AG08396 (cell line): Measurements from ENCODE around the gene XYLT1.

Source experiments
- DNase-seq: peaks from one replicate; pipeline ENCODE4 v3.0.0; 2012; ENCODE audit warnings: low spot score, mixed read lengths

XYLT1 gene

GRCh38 chr16:17371299-17371698 is 99.5 kb downstream of the XYLT1 start:
- no peak for DNase-seq

GRCh38 chr16:17370731-17371285 is 100.0 kb downstream of the XYLT1 start:
- no peak for DNase-seq

- DNase-seq: no peak
These were observed 100.5 kb downstream of the XYLT1 start for GRCh38 chr16:17370223-17370707.

DNA sequence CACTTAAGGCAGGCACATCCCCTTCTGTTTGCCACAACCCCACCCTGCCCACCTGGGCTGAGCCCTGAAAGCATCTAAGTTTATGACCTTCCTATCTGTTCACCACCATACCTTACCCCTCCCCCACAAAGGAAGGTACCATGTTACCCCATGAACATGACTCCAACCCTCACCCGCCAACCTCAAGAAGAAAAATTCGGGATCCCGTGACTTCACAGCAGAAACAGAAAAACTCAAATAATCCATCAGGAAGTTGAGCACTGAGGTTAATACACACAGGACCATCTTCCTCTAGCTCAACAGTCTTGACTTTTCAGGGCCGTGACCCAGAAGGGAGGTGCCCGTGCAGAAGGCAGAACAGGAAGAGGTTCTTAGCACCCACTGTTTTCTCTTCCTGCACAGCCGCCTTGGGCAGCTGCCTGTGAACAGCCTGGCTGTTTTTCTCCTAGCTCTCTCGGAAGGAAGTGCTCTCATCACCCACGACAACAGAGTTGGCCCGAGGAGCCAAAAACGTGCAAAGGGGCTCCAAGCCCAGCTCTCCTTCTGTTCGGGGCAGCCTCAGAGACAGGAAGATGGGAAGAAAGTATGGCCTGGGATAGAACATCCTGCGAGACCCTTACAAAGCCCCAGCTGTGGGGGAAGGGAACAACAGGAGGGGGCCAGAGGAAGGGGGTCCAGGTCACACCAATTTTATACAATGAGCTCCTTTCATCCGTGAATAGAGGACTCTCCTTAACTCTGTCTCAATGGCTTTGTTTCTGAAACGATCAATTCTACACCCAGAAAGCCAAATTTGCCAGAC is 101.1 kb downstream of the XYLT1 start:
- no peak for DNase-seq

GRCh38 chr16:17368951-17369350 is 101.8 kb downstream of the XYLT1 start:
- no peak for DNase-seq

DNA sequence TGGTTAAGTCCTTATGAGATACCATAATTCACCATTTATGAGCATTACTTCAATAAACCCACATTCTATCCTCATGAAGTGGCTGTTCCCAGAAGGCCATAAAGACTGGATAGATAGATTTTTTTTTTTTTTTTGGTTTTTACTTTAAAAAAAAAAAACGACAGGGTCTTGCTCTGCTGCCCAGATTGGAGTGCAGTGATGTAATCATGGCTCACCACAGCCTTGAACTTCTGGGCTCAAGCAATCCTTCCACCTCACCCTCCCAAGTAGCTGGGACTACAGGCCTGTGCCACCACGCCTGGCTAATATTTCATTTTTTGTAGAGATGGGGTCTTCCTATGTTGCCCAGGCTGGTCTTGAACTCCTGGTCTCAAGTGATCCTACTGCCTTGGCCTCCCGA is 102.3 kb downstream of the XYLT1 start:
- DNase-seq: no peak

- no peak for DNase-seq
These were observed 102.8 kb downstream of the XYLT1 start for GRCh38 chr16:17367923-17368322.

DNA sequence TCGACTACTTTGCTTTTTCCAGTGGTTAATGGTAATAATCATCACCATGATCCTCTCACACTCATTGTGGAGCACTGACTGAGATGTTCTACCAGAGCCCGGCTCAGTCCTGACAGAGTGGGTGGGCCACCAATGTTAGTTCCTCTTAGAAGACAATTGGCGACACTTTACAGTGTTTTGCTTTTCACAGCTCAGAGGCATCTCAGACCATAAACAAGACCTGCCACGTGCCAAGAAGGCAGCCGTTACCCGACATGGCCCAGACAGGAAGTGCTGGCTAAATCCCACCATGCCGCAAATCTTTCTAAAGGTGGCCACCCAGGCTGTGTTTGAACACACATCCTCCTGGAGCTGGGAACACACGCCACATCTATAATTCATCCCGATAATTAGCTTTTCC is 103.7 kb downstream of the XYLT1 start:
- DNase-seq: no peak

GRCh38 chr16:17366299-17366961 is 104.3 kb downstream of the XYLT1 start:
- no peak for DNase-seq

GRCh38 chr16:17365591-17366298 is 105.0 kb downstream of the XYLT1 start:
- DNase-seq: no peak

- no peak for DNase-seq
These were observed 105.6 kb downstream of the XYLT1 start for GRCh38 chr16:17365211-17365541.

DNA sequence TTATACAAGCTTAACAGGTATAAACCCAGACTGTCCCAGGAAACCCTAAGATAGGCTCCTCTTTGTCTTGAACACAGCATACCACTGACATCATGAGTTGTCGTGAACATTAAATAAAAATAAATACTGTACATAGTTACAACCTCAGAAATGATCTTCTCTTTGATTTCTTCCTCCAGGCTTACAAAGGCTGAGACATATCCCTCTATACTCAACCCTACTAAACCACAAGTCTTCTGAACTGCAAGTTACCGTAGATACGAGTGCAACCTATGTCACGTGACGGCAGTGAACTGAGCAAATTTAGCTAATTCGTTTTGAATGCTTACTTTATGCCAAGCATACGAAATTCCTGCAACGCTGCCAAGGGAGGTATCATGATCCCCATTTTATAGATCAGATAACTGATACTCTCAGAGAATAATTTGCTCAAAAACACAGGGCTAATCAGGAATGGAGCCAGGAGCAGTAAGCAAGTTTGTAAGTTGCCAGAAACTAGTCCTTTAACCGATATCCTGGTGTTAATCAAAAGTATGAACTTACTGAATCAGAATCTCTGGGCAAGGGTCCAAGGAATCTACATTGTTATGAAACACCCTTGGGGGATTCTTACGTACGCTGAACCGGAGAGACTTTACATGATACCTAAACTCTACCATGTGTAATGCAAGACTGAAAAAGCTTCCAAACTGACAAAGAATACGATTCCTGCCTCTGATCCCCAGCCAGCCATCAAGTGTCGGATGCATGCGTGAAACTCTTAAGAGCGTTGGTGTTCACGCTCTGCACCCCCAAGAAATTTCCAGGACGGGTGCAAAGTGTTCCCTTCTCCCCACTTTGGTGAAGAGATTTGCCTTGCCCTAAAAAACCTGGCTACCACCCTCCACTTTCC is 106.2 kb downstream of the XYLT1 start:
- DNase-seq: peak; percentile 34

DNA sequence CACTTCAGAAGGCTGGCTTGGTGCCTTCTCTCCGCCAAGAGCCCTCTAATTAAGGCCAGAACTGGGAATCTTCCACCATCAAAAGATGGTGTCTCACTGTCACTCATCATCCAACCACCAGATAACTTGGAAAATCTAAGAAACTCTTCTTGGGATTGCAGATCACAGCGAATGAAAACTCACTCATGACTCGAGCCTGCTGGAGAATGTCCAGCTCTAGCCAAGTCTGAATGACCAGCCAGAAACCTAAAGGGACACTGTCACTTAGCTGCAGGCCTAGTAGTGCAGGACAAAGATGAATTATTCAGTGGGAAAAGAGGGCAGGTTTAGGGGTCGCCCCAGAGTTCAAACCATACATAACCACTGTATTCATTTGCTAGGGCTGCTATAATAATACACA is 107.8 kb downstream of the XYLT1 start:
- DNase-seq: no peak

DNA sequence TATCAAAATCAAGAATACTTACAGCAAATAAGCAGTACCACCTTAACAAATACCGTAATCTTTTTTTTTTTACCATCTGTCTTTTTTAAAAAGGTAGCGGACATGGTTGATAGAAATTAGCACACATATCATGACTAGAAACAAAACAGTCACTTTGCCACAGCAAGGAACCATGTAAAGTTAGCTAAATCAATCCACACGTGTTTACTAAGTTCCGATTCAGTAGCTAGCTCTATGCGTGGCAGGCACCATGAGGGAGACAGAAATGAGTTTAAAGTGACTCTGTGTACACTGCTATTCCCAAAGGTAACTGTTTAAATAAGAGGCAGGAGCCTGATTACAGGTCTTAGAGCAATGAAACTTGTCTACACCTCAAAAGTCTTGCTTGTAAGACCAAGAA is 108.6 kb downstream of the XYLT1 start:
- DNase-seq: no peak

GRCh38 chr16:17360693-17361122 is 110.1 kb downstream of the XYLT1 start:
- DNase-seq: no peak

- DNase-seq: no peak
These were observed 110.9 kb downstream of the XYLT1 start for GRCh38 chr16:17359788-17360390.

- DNase-seq: no peak
These were observed 111.9 kb downstream of the XYLT1 start for GRCh38 chr16:17358846-17359245.

GRCh38 chr16:17358355-17358754 is 112.4 kb downstream of the XYLT1 start:
- no peak for DNase-seq

- no peak for DNase-seq
These were observed 113.3 kb downstream of the XYLT1 start for GRCh38 chr16:17357307-17358062.

DNA sequence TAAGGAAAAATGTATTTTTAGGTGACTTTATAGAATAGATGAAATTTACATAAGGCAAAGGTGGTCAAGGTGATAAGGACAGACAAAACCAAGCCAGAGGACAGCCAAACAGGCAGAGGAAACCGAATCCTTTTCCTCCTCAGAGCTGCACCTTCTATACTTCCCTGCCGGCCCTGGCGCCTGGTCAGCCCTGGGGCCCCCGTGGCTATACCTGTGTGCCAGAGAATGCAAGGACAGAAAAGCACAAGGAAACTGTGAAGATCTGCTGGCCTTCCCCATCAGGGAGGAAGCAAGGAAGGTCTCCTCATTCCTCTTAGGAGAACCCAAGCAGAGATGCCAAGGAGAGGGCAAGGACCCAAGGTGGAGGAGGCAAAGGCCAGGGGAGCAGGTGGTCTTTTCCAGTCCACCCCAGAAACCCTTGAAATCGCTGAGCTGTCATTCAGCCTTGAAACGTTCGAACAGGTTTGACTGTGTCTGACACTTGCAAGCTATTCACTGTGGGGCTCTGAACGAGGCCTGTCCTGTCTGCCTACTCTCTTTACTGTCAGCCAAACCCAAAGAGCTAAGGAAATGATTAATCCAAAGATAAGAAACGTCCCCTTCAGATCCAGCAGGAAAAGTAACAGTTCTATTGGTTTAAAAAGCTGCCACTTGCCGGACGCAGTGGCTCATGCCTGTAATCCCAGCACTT is 114.4 kb downstream of the XYLT1 start:
- DNase-seq: no peak
